Common myeloid progenitor, CD34-positive (primary cell): ENCODE data around the gene ZNF558.
"Not testable (repeated sequence)": the region's sequence is repeated elsewhere in the genome, so short reads cannot be mapped to it uniquely, and the experiment has no call there.

ENCODE experiments used
- CTCF ChIA-PET: fragments of 350-600 bp; sonication (Branson Sonifier 250); formaldehyde crosslinking; loops from one replicate; lab custom pipeline; 2021; ENCODE audit warnings: antibody characterized with exemption; lab: Charles Lee
- POLR2A ChIA-PET: fragments of 350-600 bp; sonication (Branson Sonifier 250); formaldehyde crosslinking; loops from one replicate; lab custom pipeline; 2021; ENCODE audit warnings: antibody characterized with exemption; lab: Charles Lee
- DNase-seq, 3 donors: peaks; one replicate each; pipeline versions ENCODE4 v3.0.0 to v3.0.0-alpha.2; 2013
- H3K27ac ChIP-seq, 2 experiments: 1 replicate in 1 of 2; 2 replicates in 1 of 2; pipeline ENCODE4 v1.7.0; 2013; ENCODE audit warnings: inconsistent platforms in 2 of 2, low read length in 2 of 2, mild to moderate bottlenecking in 2 of 2, low read depth in 1 of 2, moderate library complexity in 1 of 2; ENCODE audit not compliant: severe bottlenecking in 2 of 2, insufficient read depth in 1 of 2, poor library complexity in 1 of 2
- H3K27me3 ChIP-seq, 5 experiments: replicated peaks in 2 of 5; 1 replicate in 3 of 5; 2 replicates in 2 of 5; pipeline versions ENCODE4 v1.6.1 to v1.7.0; 2013; ENCODE audit warnings: low read length in 4 of 5, mild to moderate bottlenecking in 2 of 5, moderate library complexity in 2 of 5, inconsistent platforms in 1 of 5; ENCODE audit not compliant: insufficient read depth in 5 of 5, control insufficient read depth in 4 of 5
- H3K36me3 ChIP-seq, 4 experiments: 1 replicate in 2 of 4; 2 replicates in 2 of 4; pipeline versions ENCODE4 v1.6.1 to v1.7.0; 2013; ENCODE audit warnings: low read length in 3 of 4, control low read depth in 1 of 4, mild to moderate bottlenecking in 1 of 4; ENCODE audit not compliant: control insufficient read depth in 4 of 4, insufficient read depth in 4 of 4
- H3K4me1 ChIP-seq, 4 experiments: 1 replicate in 3 of 4; 2 replicates in 1 of 4; pipeline versions ENCODE4 v1.6.1 to v1.7.1; 2013; ENCODE audit warnings: low read length in 3 of 4, mild to moderate bottlenecking in 3 of 4, control low read depth in 1 of 4, inconsistent platforms in 1 of 4, moderate library complexity in 1 of 4; ENCODE audit not compliant: control insufficient read depth in 4 of 4, insufficient read depth in 4 of 4; ENCODE audit errors: control extremely low read depth in 1 of 4
- H3K4me3 ChIP-seq, 7 experiments: 1 replicate in 4 of 7; 2 replicates in 3 of 7; pipeline versions ENCODE4 v1.5.1 to v1.7.0; 2013; ENCODE audit warnings: mild to moderate bottlenecking in 7 of 7, low read length in 6 of 7, moderate library complexity in 6 of 7, inconsistent platforms in 2 of 7, low read depth in 2 of 7, control low read depth in 1 of 7; ENCODE audit not compliant: insufficient read depth in 4 of 7, control insufficient read depth in 1 of 7; ENCODE audit errors: extremely low read depth in 1 of 7
- H3K9me3 ChIP-seq, 5 experiments: 1 replicate in 4 of 5; 2 replicates in 1 of 5; pipeline versions ENCODE4 v1.6.1 to v1.7.1; 2013; ENCODE audit warnings: low read length in 4 of 5, mild to moderate bottlenecking in 2 of 5, inconsistent platforms in 1 of 5, low read depth in 1 of 5, moderate library complexity in 1 of 5; ENCODE audit not compliant: control insufficient read depth in 4 of 5, insufficient read depth in 2 of 5; ENCODE audit errors: control extremely low read depth in 1 of 5
- WGBS: methylation state at CpG from one replicate; pipeline ENCODE4 v1.1.5; 2013; ENCODE audit not compliant: insufficient coverage; 5-methylcytosine and 5-hydroxymethylcytosine counted together

The ZNF558 gene

DNA sequence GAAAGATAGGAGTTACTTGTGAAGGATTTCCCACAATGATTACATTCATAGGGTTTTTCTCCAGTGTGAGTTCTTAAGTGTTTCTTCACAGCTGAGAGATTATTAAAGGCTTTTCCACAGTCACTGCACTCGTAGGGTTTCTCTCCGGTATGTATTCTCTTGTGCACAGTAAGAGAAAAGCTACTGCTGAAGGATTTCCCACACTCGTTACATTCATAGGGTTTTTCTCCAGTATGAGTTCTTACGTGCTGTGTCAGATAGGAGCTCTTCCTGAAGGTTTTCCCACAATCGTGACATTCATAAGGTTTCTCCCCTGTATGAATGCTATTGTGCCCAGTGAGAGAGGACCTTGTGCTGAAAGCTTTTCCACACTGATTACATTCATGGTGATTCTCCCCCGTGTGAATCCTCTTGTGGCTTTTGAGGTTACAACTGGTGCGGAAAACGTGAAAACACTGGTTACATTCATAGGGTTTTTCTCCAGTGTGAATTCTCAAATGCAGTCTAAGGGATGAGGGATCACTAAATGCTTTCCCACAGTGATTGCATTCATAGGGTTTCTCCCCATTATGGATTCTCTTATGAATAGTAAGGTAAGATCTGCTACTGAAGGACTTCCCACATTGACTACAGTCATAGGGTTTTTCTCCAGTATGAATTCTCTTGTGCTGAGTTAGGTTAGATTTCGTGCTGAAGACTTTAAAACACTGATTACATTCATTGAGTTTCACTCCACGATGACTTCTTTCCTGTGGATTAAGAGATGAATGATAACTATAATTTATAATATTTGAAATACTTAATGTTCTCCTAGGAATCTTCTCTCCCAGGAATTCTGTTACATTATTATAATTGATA lies 20.6 kb downstream of the ZNF558 start:
- Histone ChIP-seq H3K27ac (no peak overlapping the region), H3K4me1 (no peaks in the 10 kb centered on the region), H3K4me3 (peak overlapping the region in 2 of 7 experiments; percentile 1 to 54), H3K27me3 (no peaks in the 10 kb centered on the region), H3K9me3 (peaks cover 29 to 96% (median 76%) of the 10 kb centered on the region in 5 experiments), H3K36me3 (peaks cover 42 to 92% (median 64%) of the 10 kb centered on the region in 4 experiments)
- POLR2A ChIA-PET: no interaction called here
- peak in 2 of 3 donors; percentile 31 to 49 for DNase-seq
- CTCF ChIA-PET: no interaction called here
- over 99% methylated on average over 8 of the region's 10 CpGs for WGBS

GRCh38 chr19:8806661-8807060 lies 25.4 kb downstream of the ZNF558 start:
- no peak overlapping the region for H3K27ac ChIP-seq
- WGBS: no CpG with 5 or more reads among the region's 1 CpG
- H3K36me3 ChIP-seq: peaks cover 21 to 60% (median 31%) of the 10 kb centered on the region in 4 experiments
- peaks cover 13 to 80% (median 52%) of the 10 kb centered on the region in 5 experiments for H3K9me3 ChIP-seq
- POLR2A ChIA-PET: no interaction called here
- H3K4me3 ChIP-seq: no peak overlapping the region
- H3K27me3 ChIP-seq: no peaks in the 10 kb centered on the region
- DNase-seq: peak in 2 of 3 donors; percentile 36 to 52
- CTCF ChIA-PET: no interaction called here
- no peaks in the 10 kb centered on the region for H3K4me1 ChIP-seq

- ChIA-PET POLR2A (no interaction called here), CTCF (no interaction called here)
- DNase-seq: no peak
- peaks cover 0 to 16% (median 10%) of the 10 kb centered on the region in 5 experiments for H3K9me3 ChIP-seq
- no peaks in the 10 kb centered on the region for H3K36me3 ChIP-seq
- WGBS: no CpG with 5 or more reads among the region's 1 CpG
- no peak overlapping the region for H3K27ac ChIP-seq
- no peaks in the 10 kb centered on the region for H3K27me3 ChIP-seq
- no peaks in the 10 kb centered on the region for H3K4me1 ChIP-seq
- no peak overlapping the region for H3K4me3 ChIP-seq
Observed at GRCh38 chr19:8794823-8795222, 37.3 kb downstream of the ZNF558 start.

- H3K9me3 ChIP-seq, H3K36me3 ChIP-seq, POLR2A ChIA-PET, H3K4me1 ChIP-seq, H3K27me3 ChIP-seq, H3K4me3 ChIP-seq, CTCF ChIA-PET, DNase-seq, H3K27ac ChIP-seq: not testable (repeated sequence)
- no CpG with 5 or more reads among the region's 12 CpGs for WGBS
Observed at GRCh38 chr19:8773587-8773986, 58.5 kb downstream of the ZNF558 start.

GRCh38 chr19:8769265-8769664 lies 62.8 kb downstream of the ZNF558 start:
- CTCF ChIA-PET, H3K4me3 ChIP-seq, DNase-seq, H3K27me3 ChIP-seq, H3K27ac ChIP-seq, H3K9me3 ChIP-seq, H3K36me3 ChIP-seq, H3K4me1 ChIP-seq, POLR2A ChIA-PET: not testable (repeated sequence)
- no CpG with 5 or more reads among the region's 8 CpGs for WGBS

DNA sequence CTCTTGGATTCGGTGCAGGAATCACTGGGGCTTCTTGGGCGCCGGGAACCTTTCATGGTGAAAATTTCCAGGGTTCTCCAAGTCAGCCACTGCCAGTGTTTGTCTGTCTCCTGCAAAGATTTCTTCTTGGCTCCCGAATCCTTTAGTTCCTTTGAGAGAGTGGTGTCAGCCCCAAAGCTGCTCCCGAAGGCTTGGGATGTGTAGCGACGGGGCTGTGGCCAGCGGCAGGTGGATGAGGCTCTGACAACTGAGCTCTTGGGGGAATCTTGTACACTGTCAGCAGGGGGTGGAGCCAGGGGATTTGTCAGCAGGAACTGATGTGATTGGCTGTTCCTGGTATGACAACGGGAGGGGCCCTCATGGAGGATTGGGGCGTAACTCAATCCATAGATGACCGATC lies 64.8 kb downstream of the ZNF558 start:
- POLR2A ChIA-PET, H3K27me3 ChIP-seq: not testable (repeated sequence)

More for the DNA sequence above, 64.8 kb downstream of the ZNF558 start:
- H3K9me3 ChIP-seq, H3K27ac ChIP-seq, DNase-seq, H3K4me3 ChIP-seq, H3K4me1 ChIP-seq, CTCF ChIA-PET, H3K36me3 ChIP-seq: not testable (repeated sequence)
- 75% methylated on average over 5 of the region's 11 CpGs for WGBS
